Measurements from ENCODE around the gene ACYP2. TPM values are rescaled to one million over a fixed set of nuclear protein-coding genes. Genes with fewer than 3 reads are reported as not detected.
"Not testable (repeated sequence)": the region's sequence is repeated elsewhere in the genome, so short reads cannot be mapped to it uniquely, and the experiment has no call there.

Gene ACYP2
- total and polyA plus RNA-seq, 8 donors: 13.7 to 20.6 (median 16.2) TPM

DNA sequence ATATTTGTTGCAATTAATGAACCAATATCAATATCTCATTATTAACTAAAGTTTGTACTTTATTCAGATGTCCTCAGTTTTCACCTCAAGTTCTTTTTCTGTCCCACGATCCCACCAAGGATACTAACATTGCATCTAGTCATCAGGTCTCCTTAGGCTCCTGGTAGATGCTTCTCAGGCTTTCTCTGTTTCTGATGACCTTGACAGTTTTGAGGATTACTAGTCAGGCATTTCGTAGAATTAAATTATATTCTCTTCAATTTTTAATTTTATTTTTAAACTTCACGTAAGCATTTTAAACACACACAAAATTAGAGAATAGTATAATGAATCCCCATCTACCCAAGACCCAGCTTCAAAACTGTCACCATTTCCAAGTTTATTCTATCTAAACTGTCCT is 5.6 kb upstream of the ACYP2 start:
- H3K4me3 ChIP-seq: no peak overlapping the region
- no peaks in the 10 kb centered on the region for H3K27me3 ChIP-seq
- DNase-seq: no peak
- intact Hi-C loops (cut with DNase I): loop anchor here in 1 of 2 donors (10.0 kb wide), 1 partner anchor 725 kb away; no protein-coding TSS in a partner anchor
- ATAC-seq: no peak
- H3K36me3 ChIP-seq: no peaks in the 10 kb centered on the region
- no peaks in the 10 kb centered on the region for H3K9me3 ChIP-seq
- TF ChIP-seq, protein P1, sequence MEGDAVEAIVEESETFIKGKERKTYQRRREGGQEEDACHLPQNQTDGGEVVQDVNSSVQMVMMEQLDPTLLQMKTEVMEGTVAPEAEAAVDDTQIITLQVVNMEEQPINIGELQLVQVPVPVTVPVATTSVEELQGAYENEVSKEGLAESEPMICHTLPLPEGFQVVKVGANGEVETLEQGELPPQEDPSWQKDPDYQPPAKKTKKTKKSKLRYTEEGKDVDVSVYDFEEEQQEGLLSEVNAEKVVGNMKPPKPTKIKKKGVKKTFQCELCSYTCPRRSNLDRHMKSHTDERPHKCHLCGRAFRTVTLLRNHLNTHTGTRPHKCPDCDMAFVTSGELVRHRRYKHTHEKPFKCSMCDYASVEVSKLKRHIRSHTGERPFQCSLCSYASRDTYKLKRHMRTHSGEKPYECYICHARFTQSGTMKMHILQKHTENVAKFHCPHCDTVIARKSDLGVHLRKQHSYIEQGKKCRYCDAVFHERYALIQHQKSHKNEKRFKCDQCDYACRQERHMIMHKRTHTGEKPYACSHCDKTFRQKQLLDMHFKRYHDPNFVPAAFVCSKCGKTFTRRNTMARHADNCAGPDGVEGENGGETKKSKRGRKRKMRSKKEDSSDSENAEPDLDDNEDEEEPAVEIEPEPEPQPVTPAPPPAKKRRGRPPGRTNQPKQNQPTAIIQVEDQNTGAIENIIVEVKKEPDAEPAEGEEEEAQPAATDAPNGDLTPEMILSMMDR (IDR thresholded peaks at IDR 0.05): no peak
- no peak overlapping the region for H3K27ac ChIP-seq
- H3K4me1 ChIP-seq: peaks cover 0 to 1% of the 10 kb centered on the region in 2 donors

DNA sequence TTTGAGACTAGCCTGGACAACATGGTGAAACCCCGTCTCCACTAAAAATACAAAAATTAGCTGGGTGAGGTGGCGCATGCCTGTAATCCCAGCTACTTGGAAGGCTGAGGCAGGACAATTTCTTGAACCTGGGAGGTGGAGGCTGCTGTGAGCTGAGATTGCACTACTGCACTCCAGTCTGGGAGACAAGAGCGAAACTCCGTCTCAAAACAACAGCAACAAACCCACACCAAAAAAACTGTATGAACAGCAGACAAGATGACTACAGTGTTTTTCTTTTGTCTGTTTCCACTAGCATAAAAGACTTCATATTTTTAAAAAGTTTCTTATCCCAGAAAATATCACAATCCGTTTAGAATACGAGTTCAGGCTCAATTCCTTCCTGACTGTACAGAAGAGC is 936 bp upstream of the ACYP2 start:
- H3K27me3 ChIP-seq; intact Hi-C loops (cut with DNase I); H3K9me3 ChIP-seq; ATAC-seq; DNase-seq; H3K36me3 ChIP-seq; H3K4me1 ChIP-seq: not testable (repeated sequence)
- peak overlapping the region; percentile 99 for H3K27ac ChIP-seq
- H3K4me3 ChIP-seq: peak overlapping the region in 1 of 2 donors; percentile 63

DNA sequence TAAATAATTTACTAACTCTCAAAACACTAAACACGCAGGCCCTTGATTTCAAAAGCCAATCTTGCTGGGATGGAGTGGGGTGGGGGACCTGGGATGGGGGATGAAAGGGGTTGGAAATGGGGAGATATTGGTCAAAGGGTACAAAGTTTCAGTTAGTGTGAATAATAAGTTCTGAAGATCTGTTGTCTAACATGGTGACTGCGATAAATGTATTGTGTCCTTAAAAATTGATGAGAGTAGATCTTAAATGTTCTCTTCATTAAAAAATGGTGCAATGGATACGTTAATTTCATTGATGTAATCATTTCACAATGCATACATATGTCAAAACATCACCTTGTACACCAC is 505 bp upstream of the ACYP2 start:
- no peak for ATAC-seq
- intact Hi-C loops (cut with DNase I): no loop called here

DNA sequence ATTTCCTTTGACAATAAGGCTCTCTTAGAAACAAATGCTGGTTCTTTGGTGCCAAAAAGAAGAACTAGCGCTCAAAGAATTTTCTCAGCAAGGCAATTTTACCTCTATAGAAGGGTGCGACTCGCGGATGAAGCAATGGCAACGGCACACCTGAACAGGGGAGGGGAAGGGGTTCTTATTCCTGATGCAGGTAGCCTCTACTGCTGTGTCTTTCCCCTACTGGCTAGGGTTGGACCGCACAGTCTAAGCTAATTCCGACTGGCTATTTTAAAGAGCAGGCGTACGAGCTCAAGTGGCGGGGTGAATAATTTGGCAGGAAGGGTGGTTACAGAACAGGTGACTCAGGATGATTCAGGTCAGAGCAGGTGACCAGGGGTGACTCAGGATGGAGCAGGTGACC is 1.2 kb downstream of the ACYP2 start:
- H3K9me3 ChIP-seq: peaks cover 0 to 17% of the 10 kb centered on the region in 2 donors
- H3K36me3 ChIP-seq; H3K27me3 ChIP-seq; H3K4me1 ChIP-seq; H3K4me3 ChIP-seq; ATAC-seq; H3K27ac ChIP-seq; intact Hi-C loops (cut with DNase I); DNase-seq: not testable (repeated sequence)

More for the DNA sequence above, 505 bp upstream of the ACYP2 start:
- Histone ChIP-seq H3K27me3 (no peaks in the 10 kb centered on the region), H3K4me1 (peaks cover 0 to 5% of the 10 kb centered on the region in 2 donors), H3K36me3 (no peaks in the 10 kb centered on the region), H3K9me3 (peaks cover 0 to 7% of the 10 kb centered on the region in 2 donors), H3K27ac (peak overlapping the region; percentile 99), H3K4me3 (peak overlapping the region; percentile 63)
- no peak for DNase-seq
- TF ChIP-seq, protein P1 (IDR thresholded peaks at IDR 0.05): no peak

DNA sequence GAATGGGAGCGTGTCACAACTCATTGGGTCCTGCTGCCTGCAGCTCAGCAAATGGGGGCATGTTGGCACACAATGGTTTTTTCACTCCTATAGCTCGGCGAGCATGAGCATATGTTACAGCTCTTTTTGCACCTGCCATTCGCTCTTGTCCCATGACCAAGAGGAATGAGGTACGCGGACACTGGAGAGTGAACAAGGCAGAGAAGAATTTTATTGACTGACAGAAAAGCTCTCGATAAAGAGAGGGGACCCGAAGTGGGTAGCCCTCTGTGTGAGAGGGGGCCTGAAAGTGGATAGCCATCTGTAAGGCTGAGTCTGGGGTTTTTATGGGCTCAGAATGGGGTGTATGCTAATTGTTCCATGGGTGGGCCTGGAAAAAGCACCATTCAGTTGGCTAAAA is 5.5 kb downstream of the ACYP2 start:
- DNase-seq (no peak), ATAC-seq (no peak)
- H3K4me3 ChIP-seq: no peak overlapping the region
- H3K27ac ChIP-seq: no peak overlapping the region
- TF ChIP-seq, protein P1 (IDR thresholded peaks at IDR 0.05): no peak
- no peaks in the 10 kb centered on the region for H3K4me1 ChIP-seq
- peaks cover 0 to 8% of the 10 kb centered on the region in 2 donors for H3K36me3 ChIP-seq
- intact Hi-C loops (cut with DNase I): no loop called here
- H3K9me3 ChIP-seq: peaks cover 0 to 17% of the 10 kb centered on the region in 2 donors
- no peaks in the 10 kb centered on the region for H3K27me3 ChIP-seq

DNA sequence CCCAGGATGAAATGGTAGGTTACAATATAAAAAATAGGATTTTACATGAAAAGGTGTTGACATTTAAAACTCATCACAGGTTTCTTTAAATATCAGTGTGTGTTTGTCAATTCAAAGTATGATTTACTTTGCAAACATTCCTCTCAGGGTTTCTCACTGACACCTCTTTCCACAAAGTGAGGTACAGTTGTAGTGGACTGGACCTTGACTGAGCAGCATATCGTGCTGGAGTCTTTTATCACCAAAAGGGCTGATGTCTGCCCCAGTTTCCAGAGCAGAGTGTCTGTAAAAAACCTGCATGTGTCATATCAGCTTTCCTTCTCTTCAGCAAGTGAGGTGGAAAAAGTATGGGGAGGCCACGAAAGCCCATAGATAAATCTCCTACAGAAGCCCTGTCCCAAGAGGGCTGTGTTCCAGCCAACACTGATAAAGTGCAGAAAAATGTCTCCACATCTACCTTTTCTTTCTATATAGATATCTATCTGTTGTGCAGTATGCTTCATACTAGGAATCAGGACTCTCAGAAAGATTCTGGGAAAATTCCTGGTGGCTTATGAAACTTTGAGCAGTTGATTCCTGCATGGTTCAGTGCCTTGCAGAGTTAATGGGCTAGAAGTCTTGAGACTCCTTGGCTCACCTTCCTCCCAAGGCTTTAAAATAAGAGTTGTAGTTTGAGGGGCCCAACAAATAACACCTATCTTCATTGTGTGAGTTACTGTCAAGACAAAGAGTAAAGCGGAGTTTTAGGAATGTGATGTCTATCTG is 6.9 kb downstream of the ACYP2 start:
- intact Hi-C loops (cut with DNase I): no loop called here
- H3K4me3 ChIP-seq: no peak overlapping the region
- ATAC-seq: no peak
- no peaks in the 10 kb centered on the region for H3K4me1 ChIP-seq
- peaks cover 0 to 10% of the 10 kb centered on the region in 2 donors for H3K9me3 ChIP-seq
- H3K27me3 ChIP-seq: no peaks in the 10 kb centered on the region
- H3K36me3 ChIP-seq: peaks cover 0 to 8% of the 10 kb centered on the region in 2 donors
- TF ChIP-seq, protein P1 (IDR thresholded peaks at IDR 0.05): no peak
- no peak overlapping the region for H3K27ac ChIP-seq
- DNase-seq: no peak
